OCI-LY1 (cell line): ENCODE results near the gene SLC40A1.

ENCODE experiments used
- H2AFZ ChIP-seq: fragments of 200-600 bp; sonication (generic), shearing (Covaris generic); 2 replicates; pipeline ENCODE4 v1.6.0; 2014; ENCODE audit warnings: antibody characterized with exemption, mild to moderate bottlenecking, low read length
- H3F3A ChIP-seq: fragments of 200-600 bp; sonication (generic), shearing (Covaris generic); 2 replicates; pipeline ENCODE4 v1.6.0; 2014; ENCODE audit warnings: mild to moderate bottlenecking, antibody characterized with exemption, low read length, moderate library complexity; ENCODE audit not compliant: insufficient read depth
- H3K27ac ChIP-seq: fragments of 200-600 bp; sonication (generic); 2 replicates; pipeline ENCODE4 v1.5.1; 2014; ENCODE audit warnings: low read length, mixed run types, mild to moderate bottlenecking, low read depth; ENCODE audit not compliant: poor library complexity, severe bottlenecking
- H3K27me3 ChIP-seq: fragments of 200-600 bp; sonication (generic); 2 replicates; pipeline ENCODE4 v1.6.0; 2014; ENCODE audit warnings: antibody characterized with exemption, mild to moderate bottlenecking, low read length, moderate library complexity; ENCODE audit not compliant: insufficient read depth
- H3K36me3 ChIP-seq: fragments of 200-600 bp; sonication (generic); 2 replicates; pipeline ENCODE4 v1.6.1; 2014; ENCODE audit warnings: mild to moderate bottlenecking, antibody characterized with exemption, low read length, moderate library complexity, mixed read lengths; ENCODE audit not compliant: insufficient read depth
- H3K4me1 ChIP-seq: fragments of 200-600 bp; sonication (generic); 2 replicates; pipeline ENCODE4 v1.5.1; 2014; ENCODE audit warnings: mild to moderate bottlenecking, low read length, moderate library complexity; ENCODE audit not compliant: insufficient read depth, severe bottlenecking
- H3K4me2 ChIP-seq: fragments of 200-600 bp; sonication (generic), shearing (Covaris generic); 2 replicates; pipeline ENCODE4 v1.6.1; 2014; ENCODE audit warnings: low read length
- H3K4me3 ChIP-seq: fragments of 200-600 bp; sonication (generic); 2 replicates; pipeline ENCODE4 v1.5.1; 2014; ENCODE audit warnings: low read length, low read depth, mild to moderate bottlenecking, mixed read lengths; ENCODE audit not compliant: poor library complexity, severe bottlenecking
- H3K79me2 ChIP-seq: fragments of 200-600 bp; shearing (Covaris generic); 2 replicates; pipeline ENCODE4 v1.6.1; 2016; ENCODE audit warnings: mixed run types, low read length, mixed read lengths; ENCODE audit not compliant: insufficient read depth
- H3K9ac ChIP-seq: fragments of 200-600 bp; sonication (generic), shearing (Covaris generic); 2 replicates; pipeline ENCODE4 v1.6.1; 2014; ENCODE audit warnings: mild to moderate bottlenecking, low read length, mixed read lengths
- H3K9me2 ChIP-seq: fragments of 200-600 bp; sonication (generic), shearing (Covaris generic); 2 replicates; pipeline ENCODE4 v1.6.1; 2014; ENCODE audit warnings: low read depth, mild to moderate bottlenecking, low read length, mixed read lengths
- H3K9me3 ChIP-seq: fragments of 200-600 bp; shearing (Covaris generic); 2 replicates; pipeline ENCODE4 v1.6.1; 2014; ENCODE audit warnings: low read length, mixed read lengths
- H4K20me1 ChIP-seq: fragments of 200-600 bp; sonication (generic), shearing (Covaris generic); 2 replicates; pipeline ENCODE4 v1.6.0; 2016; ENCODE audit warnings: mild to moderate bottlenecking, low read length; ENCODE audit not compliant: insufficient read depth
- EZH2 ChIP-seq: fragments of 200-600 bp; sonication (generic), shearing (Covaris generic); IDR thresholded peaks from 2 replicates; pipeline ENCODE4 v1.8.0; 2017; ENCODE audit warnings: borderline replicate concordance, mixed run types, mild to moderate bottlenecking, antibody characterized with exemption, low read length, moderate library complexity, mixed read lengths
- TF ChIP-seq, protein P1 (sequence below): fragments of 200-600 bp; sonication (generic), shearing (Covaris generic); IDR thresholded peaks from 2 replicates; pipeline ENCODE4 v1.5.1; 2017; ENCODE audit warnings: mild to moderate bottlenecking, antibody characterized with exemption, low read length, moderate library complexity, mixed read lengths

SLC40A1 gene

GRCh38 chr2:189530965-189531637 is 49.5 kb downstream of the SLC40A1 start:
- H3K27ac ChIP-seq = no peak overlapping the region
- no peak overlapping the region for H3K4me3 ChIP-seq
- no peaks in the 10 kb centered on the region for H3K79me2 ChIP-seq
- no peaks in the 10 kb centered on the region for H3K9me2 ChIP-seq
- H2AFZ ChIP-seq = no peak overlapping the region
- no peaks in the 10 kb centered on the region for H3K36me3 ChIP-seq
- no peaks in the 10 kb centered on the region for H3K4me1 ChIP-seq
- no peak overlapping the region for H3K9ac ChIP-seq
- H4K20me1 ChIP-seq = no peaks in the 10 kb centered on the region
- H3K9me3 ChIP-seq = no peaks in the 10 kb centered on the region
- H3K4me2 ChIP-seq = no peak overlapping the region
- no peaks in the 10 kb centered on the region for H3F3A ChIP-seq
- no peaks in the 10 kb centered on the region for H3K27me3 ChIP-seq
- no peak for TF ChIP-seq EZH2
- TF ChIP-seq, protein P1, sequence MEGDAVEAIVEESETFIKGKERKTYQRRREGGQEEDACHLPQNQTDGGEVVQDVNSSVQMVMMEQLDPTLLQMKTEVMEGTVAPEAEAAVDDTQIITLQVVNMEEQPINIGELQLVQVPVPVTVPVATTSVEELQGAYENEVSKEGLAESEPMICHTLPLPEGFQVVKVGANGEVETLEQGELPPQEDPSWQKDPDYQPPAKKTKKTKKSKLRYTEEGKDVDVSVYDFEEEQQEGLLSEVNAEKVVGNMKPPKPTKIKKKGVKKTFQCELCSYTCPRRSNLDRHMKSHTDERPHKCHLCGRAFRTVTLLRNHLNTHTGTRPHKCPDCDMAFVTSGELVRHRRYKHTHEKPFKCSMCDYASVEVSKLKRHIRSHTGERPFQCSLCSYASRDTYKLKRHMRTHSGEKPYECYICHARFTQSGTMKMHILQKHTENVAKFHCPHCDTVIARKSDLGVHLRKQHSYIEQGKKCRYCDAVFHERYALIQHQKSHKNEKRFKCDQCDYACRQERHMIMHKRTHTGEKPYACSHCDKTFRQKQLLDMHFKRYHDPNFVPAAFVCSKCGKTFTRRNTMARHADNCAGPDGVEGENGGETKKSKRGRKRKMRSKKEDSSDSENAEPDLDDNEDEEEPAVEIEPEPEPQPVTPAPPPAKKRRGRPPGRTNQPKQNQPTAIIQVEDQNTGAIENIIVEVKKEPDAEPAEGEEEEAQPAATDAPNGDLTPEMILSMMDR = no peak

DNA sequence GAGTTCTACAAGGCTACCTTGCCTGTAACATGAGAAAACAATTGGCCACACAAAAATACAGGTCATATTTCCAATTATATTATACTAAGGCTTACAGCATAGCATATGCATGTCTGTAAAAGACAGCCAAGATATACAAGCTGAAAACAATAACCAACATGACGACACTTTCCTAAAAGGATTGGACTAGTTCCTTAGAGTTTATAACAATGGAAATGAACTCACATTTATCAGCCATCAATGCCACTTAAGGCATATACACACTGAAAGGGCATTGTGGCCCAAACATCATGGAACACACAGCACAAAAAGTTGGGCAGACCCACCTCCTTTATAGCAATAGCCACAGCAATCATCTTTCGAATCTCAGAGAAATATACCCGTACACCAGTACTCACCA is 52.0 kb downstream of the SLC40A1 start:
- no peaks in the 10 kb centered on the region for H3K4me1 ChIP-seq
- H3K9me3 ChIP-seq = no peaks in the 10 kb centered on the region

DNA sequence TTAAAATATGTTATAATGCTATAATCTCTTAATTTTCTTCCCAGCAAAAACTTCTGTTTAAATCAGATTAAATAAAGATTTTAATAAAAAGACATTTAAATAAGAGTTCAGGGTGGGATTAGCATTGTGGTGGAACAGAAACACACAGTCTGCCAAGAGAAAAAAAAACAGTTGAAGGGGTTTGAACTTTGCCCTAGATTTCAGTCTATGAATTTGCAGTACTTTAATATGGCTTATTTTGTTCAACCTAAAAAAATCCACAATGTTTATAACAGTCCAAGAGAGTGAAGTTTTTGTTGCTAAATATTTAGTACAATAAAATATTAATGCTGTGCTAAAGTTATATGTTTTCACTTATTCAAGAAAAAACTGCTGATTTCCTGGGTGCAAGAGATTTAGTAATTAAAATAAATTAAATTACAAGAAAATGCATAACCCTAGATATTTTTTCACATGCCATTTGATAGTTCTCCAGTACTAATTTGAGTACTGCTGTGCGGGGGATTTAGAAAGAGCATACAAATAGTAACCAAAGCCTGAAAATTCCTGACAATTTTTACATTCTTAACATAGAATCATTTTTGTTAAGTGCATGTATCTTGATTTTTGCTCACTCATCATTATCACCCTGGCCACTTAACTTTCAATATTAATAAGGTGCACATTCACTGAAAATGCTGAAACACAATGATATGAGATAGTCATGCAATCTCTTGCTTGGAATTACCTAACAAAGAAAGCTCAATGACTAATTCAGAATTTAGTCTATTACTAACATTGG is 52.6 kb downstream of the SLC40A1 start:
- no peak overlapping the region for H3K4me2 ChIP-seq
- H3K27me3 ChIP-seq = no peaks in the 10 kb centered on the region
- H3K79me2 ChIP-seq = no peaks in the 10 kb centered on the region
- TF ChIP-seq, protein P1 = no peak
- no peak for TF ChIP-seq EZH2
- H3K4me1 ChIP-seq = no peaks in the 10 kb centered on the region
- H4K20me1 ChIP-seq = no peaks in the 10 kb centered on the region
- no peaks in the 10 kb centered on the region for H3K9me2 ChIP-seq
- no peaks in the 10 kb centered on the region for H3K9me3 ChIP-seq
- H3K4me3 ChIP-seq = no peak overlapping the region
- H3K9ac ChIP-seq = no peak overlapping the region
- H2AFZ ChIP-seq = no peak overlapping the region
- H3F3A ChIP-seq = no peaks in the 10 kb centered on the region
- no peak overlapping the region for H3K27ac ChIP-seq
- no peaks in the 10 kb centered on the region for H3K36me3 ChIP-seq

More for the DNA sequence above, 52.0 kb downstream of the SLC40A1 start:
- no peaks in the 10 kb centered on the region for H3K27me3 ChIP-seq
- H3K4me3 ChIP-seq = no peak overlapping the region
- H2AFZ ChIP-seq = no peak overlapping the region
- no peak overlapping the region for H3K9ac ChIP-seq
- H3K36me3 ChIP-seq = no peaks in the 10 kb centered on the region
- H3K9me2 ChIP-seq = no peaks in the 10 kb centered on the region
- TF ChIP-seq, protein P1 = no peak
- no peak overlapping the region for H3K4me2 ChIP-seq
- no peaks in the 10 kb centered on the region for H4K20me1 ChIP-seq
- H3K27ac ChIP-seq = no peak overlapping the region
- no peaks in the 10 kb centered on the region for H3F3A ChIP-seq
- no peaks in the 10 kb centered on the region for H3K79me2 ChIP-seq
